Measurements from ENCODE around the gene ZCCHC10.
A peak's percentile ranks its signal among the peaks of the same experiment; 100 is the strongest.
"Not testable (repeated sequence)": the region's sequence is repeated elsewhere in the genome, so short reads cannot be mapped to it uniquely, and the experiment has no call there.

Gene ZCCHC10

DNA sequence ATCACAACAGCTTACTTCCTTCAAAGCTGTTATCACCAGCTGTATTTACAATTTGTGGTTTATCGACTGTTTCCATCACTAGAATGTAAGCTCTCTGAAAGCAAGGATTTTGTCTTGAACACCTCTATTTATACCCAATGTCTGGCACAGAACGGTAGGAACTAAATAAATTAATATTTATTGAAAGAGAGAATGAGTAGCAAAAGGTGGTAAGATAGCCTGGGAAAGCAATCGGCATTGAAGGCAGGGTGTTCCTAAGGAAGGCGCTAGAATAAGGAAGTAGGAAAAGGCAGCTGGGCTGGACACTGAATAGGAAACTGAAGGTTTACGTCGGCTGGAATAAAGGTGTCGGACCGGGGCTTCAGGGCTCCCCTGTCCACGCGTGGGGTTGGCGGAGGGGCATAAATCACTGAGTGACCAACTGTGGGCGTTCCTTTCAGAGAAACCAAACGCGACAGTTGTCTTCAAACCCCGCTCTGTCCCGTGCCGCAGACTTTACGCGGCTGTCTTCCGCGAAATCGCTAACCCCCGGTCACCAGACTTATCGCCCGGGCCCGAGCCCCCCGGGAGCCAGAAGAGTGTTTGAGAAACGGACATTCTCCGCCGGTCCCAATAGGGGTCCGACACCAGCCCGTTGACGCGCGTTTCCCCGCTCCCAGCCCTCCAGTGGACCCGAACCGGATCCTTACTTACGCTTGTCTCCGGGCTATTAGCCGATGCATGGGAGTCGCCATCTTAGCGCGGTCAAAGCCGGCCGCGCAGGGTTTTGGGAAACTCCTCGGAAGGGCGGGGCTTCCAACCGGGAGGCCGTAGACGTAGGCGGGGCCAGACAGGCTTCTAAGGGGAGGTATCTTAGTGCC is at the start of gene ZCCHC10:
TSS of gene ZCCHC10 (minus strand) at position 746 of the 860 bp plus-strand sequence. CDS start at position 734, 12 bp downstream.
- DNase-seq (ENCODE audit: low read depth in 2 of 2, low spot score in 1 of 2), result peak; percentile 71 to 83

DNA sequence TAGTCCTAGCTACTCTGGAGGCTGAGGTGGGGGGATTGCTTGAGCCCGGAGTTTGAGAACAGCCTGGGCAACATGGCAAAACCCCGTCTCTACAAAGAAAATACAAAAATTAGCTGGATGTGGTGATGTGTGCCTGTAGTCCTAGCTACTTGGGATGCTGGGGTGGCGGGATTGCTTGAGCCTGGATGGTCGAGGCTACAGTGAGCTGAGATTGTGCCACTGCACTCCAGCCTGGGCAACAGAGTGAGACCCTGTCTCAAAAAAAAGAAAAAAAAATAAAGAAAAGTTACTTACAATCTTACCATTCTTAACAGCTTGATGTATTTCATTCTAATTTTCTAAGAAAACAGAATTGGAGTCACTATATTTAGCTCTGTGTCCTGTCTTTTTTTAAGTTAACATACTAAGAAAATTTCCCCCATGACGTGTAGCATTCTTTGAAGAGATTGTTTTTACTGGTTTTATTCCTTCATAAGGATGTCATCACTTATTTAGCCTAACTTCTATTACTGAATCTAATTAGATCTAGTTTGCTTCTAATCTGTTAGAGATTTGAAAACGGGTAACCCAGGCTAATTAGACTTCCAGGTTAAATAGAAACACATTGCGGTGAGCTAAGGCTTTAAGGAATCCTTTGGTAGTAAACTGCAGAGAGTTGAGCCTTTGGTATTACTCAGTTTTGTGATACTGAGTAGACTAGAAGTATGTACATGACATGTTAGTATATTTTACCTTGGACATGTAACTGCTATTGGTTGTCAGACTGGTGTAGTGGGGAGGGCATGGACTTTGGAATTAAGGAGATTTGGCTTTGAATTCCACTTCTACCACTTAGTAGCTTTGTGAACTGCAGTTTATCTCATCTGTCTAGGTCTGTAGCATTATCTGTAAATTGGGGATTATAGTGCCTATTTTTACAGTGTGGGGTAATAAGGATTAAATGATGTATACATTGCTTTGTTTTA is 49.5 kb upstream of the ZCCHC10 start:
- no peak for DNase-seq (ENCODE audit: low read depth in 2 of 2, low spot score in 1 of 2)

DNA sequence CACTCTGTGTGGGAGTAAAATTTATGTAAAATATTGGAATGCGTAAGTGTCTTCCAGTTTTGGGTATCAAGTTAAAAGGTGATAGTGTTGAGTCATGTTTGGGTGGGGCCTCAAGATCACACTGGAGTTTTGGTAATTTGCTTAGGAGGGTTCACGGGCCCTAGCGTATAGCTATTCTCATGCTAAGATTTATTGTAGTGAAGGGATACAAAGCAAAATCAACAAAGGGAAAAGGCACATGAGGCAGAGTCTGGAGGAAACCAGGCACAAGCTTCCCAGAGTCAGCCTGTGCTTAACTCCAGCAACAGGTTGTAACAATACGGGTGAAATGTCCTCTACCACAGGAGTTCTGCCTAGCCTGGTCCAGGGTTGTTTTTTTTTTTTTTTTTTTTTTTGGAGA is 45.7 kb upstream of the ZCCHC10 start:
- DNase-seq (ENCODE audit: low read depth in 2 of 2, low spot score in 1 of 2), result no peak

DNA sequence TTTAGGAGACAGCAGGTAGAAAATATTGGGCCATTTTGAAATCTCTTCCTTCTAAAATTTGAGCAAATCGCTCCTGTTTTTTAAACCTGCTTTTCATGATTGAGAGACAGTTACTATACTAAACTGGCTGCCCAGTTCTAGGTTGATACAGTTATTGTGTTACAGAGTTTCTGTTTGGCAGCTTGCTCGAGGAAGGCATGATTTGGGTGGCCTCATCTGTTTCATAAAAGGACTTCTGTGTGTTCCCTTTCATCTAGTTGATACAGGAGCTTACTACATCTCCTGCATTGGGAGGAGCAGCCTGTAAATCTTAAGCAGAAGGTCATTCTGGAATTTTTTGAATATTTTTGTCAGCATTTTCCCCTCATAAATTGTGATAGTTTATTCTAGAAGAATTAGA is 39.7 kb upstream of the ZCCHC10 start:
- no peak for DNase-seq (ENCODE audit: low read depth in 2 of 2, low spot score in 1 of 2)

DNA sequence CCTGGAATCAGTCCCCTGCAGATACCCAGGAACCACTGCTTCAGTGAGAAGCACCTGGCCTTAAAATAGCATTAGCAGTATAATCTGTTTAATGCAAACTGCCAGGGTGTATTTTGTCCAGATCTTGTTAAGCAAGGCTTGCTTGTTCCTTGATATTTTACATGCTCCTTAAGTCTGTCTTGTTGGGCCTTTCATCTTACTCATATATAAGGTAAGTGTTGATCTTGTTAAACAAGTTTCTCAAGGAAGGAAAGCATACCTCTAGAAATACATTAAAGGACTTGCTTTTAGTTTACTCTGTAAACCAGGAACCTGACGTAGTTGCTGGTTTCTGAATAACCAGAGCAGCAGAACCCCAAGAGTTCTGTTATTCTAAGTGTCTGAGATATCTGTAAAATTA is 39.1 kb upstream of the ZCCHC10 start:
- DNase-seq (ENCODE audit: low read depth in 2 of 2, low spot score in 1 of 2), result no peak

DNA sequence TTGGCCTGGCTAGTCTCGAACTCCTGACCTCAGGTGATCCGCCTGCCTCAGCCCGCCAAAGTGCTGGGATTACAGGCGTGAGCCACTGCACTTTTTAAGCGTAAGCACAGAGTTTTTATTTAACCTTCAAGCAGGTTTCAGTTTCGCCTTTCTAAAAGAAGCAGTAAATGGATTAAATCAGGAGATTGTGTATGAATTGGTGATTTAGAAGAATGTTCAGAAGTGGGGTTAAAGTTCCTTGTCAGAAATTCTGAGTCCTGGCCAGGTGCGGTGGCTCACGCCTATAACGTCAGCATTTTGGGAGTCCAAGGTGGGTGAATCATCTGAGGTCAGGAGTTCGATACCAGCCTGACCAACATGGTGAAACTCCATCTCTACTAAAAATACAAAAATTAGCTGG is 37.6 kb upstream of the ZCCHC10 start:
- no peak for DNase-seq (ENCODE audit: low read depth in 2 of 2, low spot score in 1 of 2)

DNA sequence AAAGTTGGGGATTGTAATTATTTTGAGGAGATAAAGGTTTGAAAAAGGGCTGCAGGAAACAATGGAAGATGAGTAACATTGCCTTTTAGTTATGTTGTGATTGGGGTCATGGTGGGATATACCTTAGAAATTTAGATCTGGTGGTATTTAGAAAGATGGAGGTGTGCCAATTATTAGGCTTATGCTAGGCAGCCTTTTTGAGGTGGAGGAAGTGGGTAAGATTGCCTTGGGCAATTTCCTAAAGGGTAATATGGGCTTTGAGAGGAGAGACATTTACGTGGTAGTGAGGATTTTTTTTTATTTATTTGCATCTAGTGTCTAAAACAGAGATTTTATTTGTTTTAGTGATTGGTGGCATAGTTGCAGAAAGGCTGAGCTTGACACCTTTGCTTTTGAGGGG is 35.9 kb upstream of the ZCCHC10 start:
- DNase-seq (ENCODE audit: low read depth in 2 of 2, low spot score in 1 of 2), result no peak

DNA sequence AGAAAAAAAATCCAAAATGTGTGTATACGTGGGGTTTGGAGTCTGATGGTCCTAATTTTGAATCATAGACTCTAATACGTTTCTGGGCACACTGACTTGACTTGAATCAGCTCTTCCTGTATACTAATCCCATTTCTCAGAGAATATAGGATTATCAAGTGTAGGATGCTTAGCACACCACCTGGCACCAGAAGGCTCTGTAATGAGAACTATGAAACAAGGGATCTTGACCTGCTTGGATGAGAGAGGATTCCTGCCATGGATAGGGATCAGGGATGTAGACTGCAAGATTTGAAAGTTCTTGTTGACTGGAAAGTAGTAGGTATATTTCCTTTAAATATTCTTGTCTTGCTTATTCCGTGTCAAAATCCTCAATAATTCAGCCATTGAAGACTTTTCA is 33.3 kb upstream of the ZCCHC10 start:
- DNase-seq (ENCODE audit: low read depth in 2 of 2, low spot score in 1 of 2), result no peak

DNA sequence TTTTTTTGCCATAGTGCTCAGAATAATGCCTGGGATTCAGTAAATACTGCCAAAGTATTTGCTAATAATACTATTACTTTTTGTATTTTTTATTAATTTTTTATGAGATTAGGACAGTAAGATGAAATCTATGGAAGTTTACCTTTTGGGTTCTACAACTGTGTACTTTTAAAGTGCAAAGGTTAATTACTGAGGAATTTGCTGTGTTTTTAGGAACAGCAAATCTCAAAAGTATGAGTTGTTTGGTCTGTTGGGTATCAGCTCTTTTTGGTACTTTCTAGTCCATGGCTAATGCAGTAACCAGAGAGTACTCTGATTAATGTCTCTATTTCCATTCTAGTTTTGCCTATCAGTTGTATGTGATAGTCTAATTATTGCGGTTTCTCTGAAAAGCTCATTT is 30.5 kb upstream of the ZCCHC10 start:
- no peak for DNase-seq (ENCODE audit: low read depth in 2 of 2, low spot score in 1 of 2)

DNA sequence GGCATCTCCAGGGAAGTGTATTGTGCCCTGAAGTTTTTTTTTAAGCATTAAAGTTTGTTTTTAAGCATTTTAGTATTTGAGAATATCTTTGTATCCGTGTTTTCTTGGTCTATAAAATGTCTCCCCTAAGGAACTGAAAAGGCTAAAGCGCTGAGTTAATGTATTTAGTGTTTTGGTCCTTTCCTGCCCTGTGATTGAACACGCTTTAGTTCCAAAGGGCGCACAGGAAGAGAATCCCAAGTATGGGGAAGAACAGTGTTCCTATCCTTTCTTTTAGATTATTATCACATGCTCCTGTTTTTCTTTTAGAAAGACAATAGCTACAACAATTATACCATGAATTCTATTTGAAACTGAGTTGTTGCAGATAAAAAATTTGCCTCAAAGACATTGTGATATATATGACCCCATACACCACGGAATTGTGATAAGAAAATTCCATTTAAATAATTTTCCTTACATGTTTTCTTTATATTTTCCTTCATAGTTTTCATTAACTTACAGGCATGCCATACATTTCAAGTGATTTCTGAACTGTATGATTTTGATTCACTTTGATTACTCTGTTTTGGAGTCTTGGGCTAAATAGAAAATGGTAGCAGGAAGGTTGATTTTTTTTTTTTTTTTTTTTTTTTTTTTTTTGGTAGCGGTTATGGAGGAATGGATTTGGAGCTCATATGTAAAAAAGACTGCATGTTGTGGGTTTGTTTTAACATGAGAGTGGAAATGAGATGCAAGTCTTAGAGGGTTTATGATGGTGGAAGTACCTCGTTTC is 28.5 kb upstream of the ZCCHC10 start:
- DNase-seq (ENCODE audit: low read depth in 2 of 2, low spot score in 1 of 2), result no peak

DNA sequence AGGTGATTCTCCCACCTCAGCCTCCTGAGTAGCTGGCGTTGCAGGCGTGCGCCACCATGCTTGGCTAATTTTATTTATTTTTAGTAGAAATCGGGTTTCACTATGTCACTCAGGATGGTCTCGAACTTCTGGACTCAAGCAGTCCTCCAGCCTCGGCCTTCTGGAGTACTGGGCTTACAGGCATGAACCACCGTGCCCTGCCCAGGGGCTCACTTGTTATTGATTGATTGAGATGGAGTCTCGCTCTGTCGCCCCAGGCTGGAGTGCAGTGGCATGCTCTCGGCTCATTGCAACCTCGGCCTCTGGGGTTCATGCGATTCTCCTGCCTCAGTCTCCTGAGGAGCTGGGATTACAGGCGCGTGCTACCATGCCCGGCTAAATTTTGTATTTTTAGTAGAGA is 27.1 kb upstream of the ZCCHC10 start:
- no peak for DNase-seq (ENCODE audit: low read depth in 2 of 2, low spot score in 1 of 2)

DNA sequence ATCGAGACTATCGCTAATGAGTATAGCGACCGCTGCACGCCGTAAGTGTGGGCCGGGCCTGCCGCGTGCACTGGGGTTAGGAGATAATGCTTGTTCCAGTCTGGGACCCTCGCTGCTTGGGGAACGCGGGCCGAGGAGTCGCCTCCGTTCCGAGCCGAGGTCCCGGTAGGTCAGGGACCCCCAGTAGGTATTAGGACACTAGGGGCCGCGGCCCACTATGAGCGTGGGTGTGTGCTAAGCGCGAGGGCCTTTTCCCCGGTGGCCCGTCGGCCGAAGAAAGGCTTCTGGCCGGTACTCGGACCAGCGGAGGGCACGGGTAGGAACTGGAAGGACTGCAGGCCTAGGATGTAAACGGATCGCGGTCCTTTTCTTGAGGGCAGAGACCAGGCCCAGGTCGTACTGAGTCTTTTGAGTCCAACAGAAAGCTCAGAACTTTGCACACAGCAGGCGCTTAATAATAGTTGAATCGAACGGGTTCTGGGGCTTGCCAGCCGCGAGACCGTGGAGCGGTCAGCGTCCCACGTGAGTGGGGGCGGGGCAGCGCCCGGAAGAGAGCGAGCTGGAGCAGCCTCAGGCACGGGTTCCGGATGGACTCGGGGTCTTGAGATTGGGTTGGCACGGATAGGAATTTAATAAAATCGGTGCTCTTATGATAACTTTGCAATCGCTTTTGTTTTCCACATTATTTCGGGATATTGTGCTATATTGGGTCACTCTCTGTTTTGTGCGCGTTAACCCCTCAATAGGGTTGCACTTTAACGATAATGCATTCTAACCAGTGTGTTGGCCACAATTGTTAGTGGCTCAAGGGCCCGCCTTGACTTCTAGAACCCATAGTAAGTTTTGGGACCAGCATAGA is 26.2 kb upstream of the ZCCHC10 start:
- peak in 1 of 2 donors; percentile 3 for DNase-seq (ENCODE audit: low read depth in 2 of 2, low spot score in 1 of 2)

DNA sequence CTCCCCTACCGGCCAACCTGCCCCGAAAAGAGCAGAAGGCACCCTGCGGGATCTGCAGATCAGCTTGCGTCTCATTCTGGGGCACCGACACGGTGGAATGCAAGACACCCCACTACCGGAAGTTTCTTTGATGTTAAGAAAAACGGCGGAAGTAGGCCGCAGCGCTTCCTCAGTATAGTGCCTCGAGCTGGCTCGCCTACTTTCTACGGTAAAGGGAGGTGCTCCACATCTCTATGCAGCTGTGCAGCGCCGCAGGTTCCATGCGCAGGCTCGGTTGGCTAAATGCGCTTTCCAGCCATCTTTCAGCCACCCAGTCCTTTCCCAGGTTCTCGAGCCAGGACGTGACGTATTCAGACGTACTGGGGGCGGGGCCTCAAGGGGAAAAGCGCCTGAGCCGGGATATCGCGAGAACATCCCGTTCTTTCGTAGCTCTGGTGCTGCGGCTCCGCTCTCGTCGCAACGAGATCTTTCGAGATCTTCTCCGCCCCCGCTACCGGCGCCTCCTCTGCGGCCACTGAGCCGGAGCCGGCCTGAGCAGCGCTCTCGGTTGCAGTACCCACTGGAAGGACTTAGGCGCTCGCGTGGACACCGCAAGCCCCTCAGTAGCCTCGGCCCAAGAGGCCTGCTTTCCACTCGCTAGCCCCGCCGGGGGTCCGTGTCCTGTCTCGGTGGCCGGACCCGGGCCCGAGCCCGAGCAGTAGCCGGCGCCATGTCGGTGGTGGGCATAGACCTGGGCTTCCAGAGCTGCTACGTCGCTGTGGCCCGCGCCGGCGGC is 25.4 kb upstream of the ZCCHC10 start, which contains the start of gene HSPA4:
TSS of gene HSPA4 (plus strand) at position 472 of the 775 bp plus-strand sequence. CDS start at position 710, 238 bp downstream.
- peak; percentile 95 for DNase-seq (ENCODE audit: low read depth in 2 of 2, low spot score in 1 of 2)

DNA sequence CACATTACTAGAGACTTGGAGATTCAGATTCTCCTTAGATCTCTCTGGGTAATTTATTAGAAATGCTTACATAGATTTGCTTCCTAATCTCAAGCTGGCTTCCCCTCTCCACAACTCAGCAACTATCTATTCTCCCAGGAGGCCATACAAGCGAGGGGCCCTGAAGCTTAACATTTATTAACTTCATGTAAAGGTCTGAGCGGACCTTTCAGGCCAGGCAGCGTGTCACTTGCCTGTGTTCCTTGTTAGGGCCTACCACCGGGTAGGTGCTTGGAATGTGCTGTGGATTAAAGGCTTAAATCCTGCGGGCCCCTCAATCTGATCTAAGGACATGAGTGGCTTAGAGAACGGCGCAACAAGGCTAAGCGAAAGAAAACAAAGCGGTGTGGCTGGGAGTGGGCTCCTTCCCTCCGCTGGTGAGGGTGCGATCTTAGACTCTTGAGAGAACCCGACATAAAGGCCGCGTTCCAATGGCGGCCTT is 24.8 kb upstream of the ZCCHC10 start:
- DNase-seq (ENCODE audit: low read depth in 2 of 2, low spot score in 1 of 2), result no peak

DNA sequence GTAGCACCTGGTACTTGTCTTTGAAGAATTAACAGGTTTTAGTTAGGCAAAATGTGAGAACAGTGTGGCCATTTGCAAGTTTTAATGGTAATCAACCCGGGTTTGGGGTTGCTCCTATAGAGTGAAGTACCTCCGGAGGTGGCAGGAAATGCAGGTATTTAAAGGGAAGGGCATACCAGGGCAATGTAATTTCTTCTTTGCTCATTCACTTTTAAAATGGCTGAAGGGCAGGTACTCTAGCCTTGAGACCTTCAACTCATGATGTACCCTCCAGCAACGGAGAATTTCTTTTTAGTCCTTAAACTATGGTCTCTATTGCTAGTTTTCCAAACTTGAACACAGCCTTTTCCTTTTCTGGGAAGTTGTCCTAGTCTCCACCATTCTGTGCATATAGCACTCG is 24.2 kb upstream of the ZCCHC10 start:
- DNase-seq (ENCODE audit: low read depth in 2 of 2, low spot score in 1 of 2), result no peak

DNA sequence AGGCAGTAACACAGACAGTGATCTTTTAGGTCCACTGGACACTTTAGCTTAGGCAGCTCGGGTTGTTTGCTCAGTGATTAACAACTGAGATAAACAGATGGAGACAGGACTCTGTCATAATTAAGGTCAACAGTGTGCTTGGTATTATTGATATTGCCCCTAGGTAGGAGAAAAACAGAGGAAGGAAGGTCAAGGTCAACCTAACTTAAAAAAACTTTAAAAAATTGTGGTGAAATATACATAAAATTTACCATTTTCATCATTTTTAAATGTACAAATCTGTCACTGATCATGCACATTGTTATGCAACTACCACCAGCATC is 23.3 kb upstream of the ZCCHC10 start:
- DNase-seq (ENCODE audit: low read depth in 2 of 2, low spot score in 1 of 2), result no peak

DNA sequence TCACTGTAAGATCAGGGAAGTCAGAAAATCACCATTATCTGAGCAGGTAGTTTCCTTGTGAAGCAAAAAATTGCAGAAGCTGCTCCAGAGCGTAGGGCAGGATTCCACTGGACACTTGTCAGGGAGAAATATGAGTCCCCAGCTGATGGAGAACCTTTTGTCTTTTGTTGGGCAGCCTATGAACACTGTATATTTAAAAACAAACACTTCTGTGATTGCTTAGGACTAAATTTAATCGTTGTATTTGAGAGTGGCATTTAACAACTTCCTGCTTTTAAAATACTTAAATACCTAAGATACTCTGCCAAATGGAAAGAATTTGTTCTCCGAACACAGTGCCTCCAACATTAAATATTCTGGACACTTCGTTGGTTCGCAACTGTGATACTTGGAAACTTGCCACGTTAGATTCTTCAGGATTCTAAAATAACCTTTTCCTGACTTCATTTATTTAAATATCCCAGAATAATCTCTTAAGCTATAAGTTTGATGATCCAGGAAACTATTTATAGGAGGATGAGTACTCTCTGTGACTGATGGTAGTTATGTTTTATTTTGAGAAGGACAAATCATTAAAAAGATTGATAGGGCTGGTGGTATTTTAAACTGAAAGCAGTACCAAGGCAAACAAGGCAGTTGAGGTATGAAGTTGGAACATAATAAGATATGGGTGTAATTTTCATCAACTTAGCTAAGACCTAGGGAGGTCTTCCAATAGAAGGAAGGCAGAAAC is 22.8 kb upstream of the ZCCHC10 start:
- no peak for DNase-seq (ENCODE audit: low read depth in 2 of 2, low spot score in 1 of 2)

DNA sequence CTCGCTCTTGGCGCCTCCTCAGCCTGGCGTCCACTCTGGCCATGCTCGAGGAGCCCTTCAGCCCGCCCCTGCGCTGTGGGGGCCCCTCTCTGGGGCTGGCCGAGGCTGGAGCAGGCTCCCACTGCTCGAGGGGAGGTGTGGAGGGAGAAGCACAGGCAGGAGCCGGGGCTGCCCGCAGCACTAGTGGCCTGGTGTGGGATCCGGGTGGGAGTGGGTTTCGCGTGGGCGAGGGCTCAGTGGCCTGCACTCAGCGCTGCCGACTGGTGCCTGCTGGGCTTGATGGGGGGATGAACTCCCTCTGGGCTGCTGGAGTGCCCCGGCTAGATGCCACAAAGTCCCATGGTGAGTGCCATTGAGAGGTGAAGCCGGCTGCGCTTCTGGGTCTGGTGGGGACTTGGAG is 21.1 kb upstream of the ZCCHC10 start:
- no peak for DNase-seq (ENCODE audit: low read depth in 2 of 2, low spot score in 1 of 2)

DNA sequence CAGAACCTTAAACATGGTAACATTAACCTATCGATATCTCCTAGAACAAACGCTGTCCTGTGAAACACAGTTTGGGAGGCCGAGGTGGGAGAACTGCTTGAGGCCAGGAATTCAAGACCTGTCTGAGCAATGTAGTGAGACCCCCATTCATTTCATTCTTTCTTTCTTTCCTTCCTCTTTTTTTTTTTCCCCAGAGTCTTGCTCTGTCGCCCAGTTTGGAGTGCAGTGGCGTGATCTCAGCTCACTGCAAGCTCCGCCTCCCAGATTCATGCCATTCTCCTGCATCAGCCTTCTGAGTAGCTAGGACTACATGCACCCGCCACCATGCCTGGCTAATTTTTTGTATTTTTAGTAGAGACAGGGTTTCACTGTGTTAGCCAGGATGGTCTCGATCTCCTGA is 20.2 kb upstream of the ZCCHC10 start:
- DNase-seq (ENCODE audit: low read depth in 2 of 2, low spot score in 1 of 2), result not testable (repeated sequence)
